Measurements from ENCODE around the gene HOXB2. TPM values are rescaled to one million over a fixed set of nuclear protein-coding genes. Genes with fewer than 3 reads are reported as not detected.

The HOXB2 gene
- total RNA-seq, 4 donors from 2014 or later, result 9.2 to 24.2 (median 17.1) TPM

DNA sequence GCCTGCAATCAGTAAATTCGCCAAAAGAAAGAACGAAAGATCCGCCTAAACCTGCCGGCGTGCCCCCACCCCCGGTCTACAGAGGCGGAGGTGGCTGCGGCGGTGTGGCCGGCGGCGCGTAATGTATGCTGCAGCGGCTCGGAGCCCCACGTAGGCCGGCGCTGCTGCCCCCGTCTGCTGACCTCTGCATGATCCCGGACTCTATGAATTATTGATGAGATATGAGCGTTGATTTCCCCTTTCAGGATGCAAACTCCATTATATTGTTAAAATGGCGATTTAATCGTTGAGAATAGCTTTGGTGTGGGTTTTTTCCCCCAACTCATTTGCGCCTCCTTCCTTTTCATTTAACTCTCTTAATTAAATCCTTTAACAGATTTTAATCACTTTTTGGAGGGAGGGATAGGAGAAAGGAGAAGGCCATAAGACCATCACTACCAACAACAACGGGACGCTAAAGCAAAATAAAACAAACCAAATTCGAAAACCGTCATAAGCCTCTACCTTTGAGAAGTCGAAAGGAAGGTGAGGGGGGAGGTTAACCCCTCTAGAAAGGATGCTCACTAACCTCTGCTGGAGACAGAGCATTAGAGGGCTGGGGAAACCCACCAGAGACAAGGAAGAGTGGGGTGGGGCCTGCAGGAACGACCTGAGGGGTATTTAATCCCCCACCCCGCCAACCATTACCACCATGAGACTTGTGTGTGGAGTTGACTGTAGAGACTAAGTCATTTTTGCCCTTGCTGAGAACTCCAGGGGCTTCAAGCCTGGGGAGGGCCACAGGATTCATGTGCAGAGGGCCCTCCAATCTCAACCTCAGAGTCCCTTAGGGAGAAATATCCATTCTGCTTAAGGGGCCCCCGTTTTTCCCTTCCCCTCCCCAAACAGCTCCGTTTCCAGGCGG lies 41.7 kb upstream of the HOXB2 start:
- intact Hi-C loops (cut with DNase I), result no loop called here
- Histone ChIP-seq H3K27me3 (peaks cover 0 to 100% (median under 1%) of the 10 kb centered on the region in 4 donors), H3K4me1 (peaks cover 0 to 55% (median 19%) of the 10 kb centered on the region in 3 donors), H3K9me3 (no peaks in the 10 kb centered on the region), H3K36me3 (no peaks in the 10 kb centered on the region), H3K4me3 (peak overlapping the region; percentile 48 to 69 (median 63)), H3K27ac (peak overlapping the region; percentile 71 to 96 (median 86))
- WGBS, 2 donors, result 32 to 43% methylated on average over 29 to 34 of the region's 34 CpGs
- no peak for DNase-seq
- TF ChIP-seq, protein P1, sequence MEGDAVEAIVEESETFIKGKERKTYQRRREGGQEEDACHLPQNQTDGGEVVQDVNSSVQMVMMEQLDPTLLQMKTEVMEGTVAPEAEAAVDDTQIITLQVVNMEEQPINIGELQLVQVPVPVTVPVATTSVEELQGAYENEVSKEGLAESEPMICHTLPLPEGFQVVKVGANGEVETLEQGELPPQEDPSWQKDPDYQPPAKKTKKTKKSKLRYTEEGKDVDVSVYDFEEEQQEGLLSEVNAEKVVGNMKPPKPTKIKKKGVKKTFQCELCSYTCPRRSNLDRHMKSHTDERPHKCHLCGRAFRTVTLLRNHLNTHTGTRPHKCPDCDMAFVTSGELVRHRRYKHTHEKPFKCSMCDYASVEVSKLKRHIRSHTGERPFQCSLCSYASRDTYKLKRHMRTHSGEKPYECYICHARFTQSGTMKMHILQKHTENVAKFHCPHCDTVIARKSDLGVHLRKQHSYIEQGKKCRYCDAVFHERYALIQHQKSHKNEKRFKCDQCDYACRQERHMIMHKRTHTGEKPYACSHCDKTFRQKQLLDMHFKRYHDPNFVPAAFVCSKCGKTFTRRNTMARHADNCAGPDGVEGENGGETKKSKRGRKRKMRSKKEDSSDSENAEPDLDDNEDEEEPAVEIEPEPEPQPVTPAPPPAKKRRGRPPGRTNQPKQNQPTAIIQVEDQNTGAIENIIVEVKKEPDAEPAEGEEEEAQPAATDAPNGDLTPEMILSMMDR (IDR thresholded peaks at IDR 0.05), result no peak
- TF ChIP-seq POLR2A (IDR thresholded peaks at IDR 0.05), result no peak

DNA sequence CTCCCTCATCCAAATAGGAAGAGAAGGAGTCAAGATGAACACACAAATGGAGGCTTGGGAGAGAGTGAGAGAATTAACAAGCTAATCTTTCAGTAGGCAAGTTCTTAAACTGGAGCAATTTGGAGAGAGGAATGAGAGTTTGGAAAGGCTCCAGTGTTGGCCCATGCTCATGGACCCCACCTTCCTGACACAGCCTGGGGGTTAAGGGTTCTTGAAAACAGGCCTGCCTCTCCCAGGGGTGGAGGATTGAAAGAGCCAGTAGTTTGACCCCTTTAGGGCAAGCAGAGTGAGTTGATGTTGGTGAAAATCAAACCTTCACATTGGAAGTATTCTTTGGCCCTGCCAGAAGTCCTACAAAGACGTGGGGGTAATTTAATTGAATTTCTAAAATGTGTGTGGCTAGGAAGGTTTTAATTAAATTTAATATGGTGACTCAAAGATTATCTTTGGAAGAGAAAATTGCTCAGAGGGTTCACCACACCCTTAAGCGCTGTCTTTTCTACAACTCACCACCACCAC lies 39.4 kb upstream of the HOXB2 start:
- TF ChIP-seq POLR2A (IDR thresholded peaks at IDR 0.05), result no peak
- H3K9me3 ChIP-seq, result no peaks in the 10 kb centered on the region
- DNase-seq, result no peak
- 24 to 43% methylated on average over 2 of the region's 2 CpGs for WGBS, 2 donors
- peaks cover 0 to 100% (median 0%) of the 10 kb centered on the region in 4 donors for H3K27me3 ChIP-seq
- peak overlapping the region in 2 of 4 donors; percentile 59 to 69 for H3K4me3 ChIP-seq
- peak overlapping the region; percentile 71 to 96 (median 86) for H3K27ac ChIP-seq
- intact Hi-C loops (cut with DNase I), result no loop called here
- H3K36me3 ChIP-seq, result no peaks in the 10 kb centered on the region
- H3K4me1 ChIP-seq, result peaks cover 0 to 78% (median 30%) of the 10 kb centered on the region in 3 donors

DNA sequence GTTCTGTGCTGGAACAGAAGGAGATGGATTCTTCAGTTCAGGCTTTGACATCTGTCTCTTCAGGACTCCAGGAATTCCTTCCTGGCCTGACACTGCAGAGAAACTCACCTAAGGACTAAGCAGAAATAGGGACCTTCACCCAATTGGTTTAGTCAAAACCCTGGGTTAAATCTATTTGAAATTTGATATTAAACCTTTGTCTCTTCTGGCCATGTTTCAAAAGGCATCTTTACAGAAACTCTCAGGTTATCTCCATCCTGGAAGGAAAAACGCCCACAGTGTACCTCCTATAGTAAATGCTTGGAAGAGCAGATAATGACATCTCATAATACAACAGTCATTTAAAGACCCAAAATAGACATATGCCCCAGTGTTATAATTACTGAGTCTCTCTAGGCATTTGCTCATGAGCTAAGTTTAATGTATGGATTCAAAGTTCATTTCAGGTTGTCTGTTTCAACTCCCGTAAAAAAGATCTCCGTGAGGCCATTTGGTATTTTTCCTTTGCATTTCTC lies 38.9 kb upstream of the HOXB2 start:
- no peak for TF ChIP-seq POLR2A (IDR thresholded peaks at IDR 0.05)
- TF ChIP-seq, protein P1 (IDR thresholded peaks at IDR 0.05), result no peak
- no peak for DNase-seq
- H3K4me1 ChIP-seq, result peaks cover 0 to 83% (median 33%) of the 10 kb centered on the region in 3 donors
- H3K27ac ChIP-seq, result peak overlapping the region in 3 of 4 donors; percentile 86 to 96 (median 86)
- no peak overlapping the region for H3K4me3 ChIP-seq
- H3K9me3 ChIP-seq, result no peaks in the 10 kb centered on the region
- intact Hi-C loops (cut with DNase I), result no loop called here
- no peaks in the 10 kb centered on the region for H3K36me3 ChIP-seq
- H3K27me3 ChIP-seq, result peaks cover 0 to 100% (median 0%) of the 10 kb centered on the region in 4 donors
- 69 to 75% methylated on average over 3 of the region's 3 CpGs for WGBS, 2 donors

DNA sequence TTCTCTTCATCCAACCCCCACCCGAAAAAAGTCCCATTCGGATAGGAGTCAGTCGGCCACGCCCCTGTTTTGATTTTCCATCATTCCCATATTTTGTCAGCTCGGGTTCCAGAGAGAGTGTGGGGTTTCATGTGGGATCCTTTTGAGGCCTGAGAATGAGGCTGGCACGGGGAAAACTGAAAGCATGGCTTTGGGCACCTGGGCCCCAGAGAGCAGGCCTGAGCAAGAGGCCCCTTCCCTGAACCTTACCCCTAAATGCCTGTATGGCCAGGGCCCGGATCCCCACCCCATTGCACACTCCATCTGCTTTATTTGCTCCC lies 37.8 kb upstream of the HOXB2 start:
- Histone ChIP-seq H3K4me3 (peak overlapping the region; percentile 44 to 75 (median 54)), H3K9me3 (no peaks in the 10 kb centered on the region), H3K36me3 (no peaks in the 10 kb centered on the region), H3K27ac (peak overlapping the region; percentile 88 to 96 (median 92)), H3K4me1 (peaks cover 0 to 89% (median 34%) of the 10 kb centered on the region in 3 donors), H3K27me3 (peaks cover 0 to 100% (median 2%) of the 10 kb centered on the region in 4 donors)
- DNase-seq, result no peak
- 27% methylated on average over 7 of the region's 7 CpGs; no CpG with 5 or more reads in 1 of the 2 donors for WGBS, 2 donors
- intact Hi-C loops (cut with DNase I), result no loop called here
- TF ChIP-seq, protein P1 (IDR thresholded peaks at IDR 0.05), result no peak

DNA sequence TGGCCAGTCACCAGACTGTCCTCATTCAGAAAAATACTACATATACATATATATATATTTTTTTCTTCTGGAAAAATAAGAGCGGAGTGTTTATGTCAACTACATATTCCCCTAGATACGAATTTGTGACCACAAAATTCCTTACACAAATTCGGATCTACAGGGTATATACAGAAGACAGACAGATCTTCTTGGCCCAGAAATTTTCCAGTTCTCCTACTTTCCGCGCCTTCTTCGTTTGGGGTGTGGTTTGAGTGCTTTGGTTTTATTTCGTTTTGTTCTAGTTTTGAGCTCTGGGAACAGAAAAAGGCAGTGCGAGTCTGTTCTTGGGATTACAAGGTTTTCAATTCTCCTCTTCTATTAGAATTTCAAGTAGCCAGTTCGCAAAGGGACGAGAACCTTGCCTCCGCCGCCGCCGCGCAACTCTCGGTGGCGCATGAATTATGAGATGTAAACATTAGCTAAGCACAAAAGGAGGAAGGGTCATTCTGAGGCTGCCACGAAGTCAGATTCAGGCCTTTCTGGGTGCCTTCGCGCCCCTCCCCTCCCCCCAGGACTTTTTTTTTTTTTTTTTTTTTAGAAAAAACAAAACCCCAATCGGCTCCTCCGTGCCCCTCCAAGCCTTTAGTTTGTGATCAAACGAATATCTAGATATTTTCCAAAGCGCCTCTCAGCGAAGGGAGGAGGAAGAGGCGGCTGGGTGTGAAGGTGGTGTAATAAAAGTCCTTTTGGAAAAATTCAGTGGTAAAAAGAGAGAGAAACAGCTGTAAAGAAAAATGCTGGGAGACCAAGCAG lies 35.0 kb upstream of the HOXB2 start:
- H3K27me3 ChIP-seq, result peaks cover 0 to 100% (median 2%) of the 10 kb centered on the region in 4 donors
- no peak for DNase-seq

More for the DNA sequence above, 35.0 kb upstream of the HOXB2 start:
- no peak for TF ChIP-seq POLR2A (IDR thresholded peaks at IDR 0.05)
- TF ChIP-seq, protein P1 (IDR thresholded peaks at IDR 0.05), result no peak
- no peaks in the 10 kb centered on the region for H3K9me3 ChIP-seq
- peaks cover 0 to 92% (median 47%) of the 10 kb centered on the region in 3 donors for H3K4me1 ChIP-seq
- 29 to 42% methylated on average over 26 of the region's 26 CpGs for WGBS, 2 donors
- peak overlapping the region in 3 of 4 donors; percentile 49 to 75 (median 56) for H3K4me3 ChIP-seq
- H3K36me3 ChIP-seq, result no peaks in the 10 kb centered on the region
- intact Hi-C loops (cut with DNase I), result loop anchor here (5.0 kb wide), 1 partner anchor 38 kb away; no protein-coding TSS in a partner anchor
- peak overlapping the region; percentile 88 to 96 (median 92) for H3K27ac ChIP-seq

All from esophagus squamous epithelium (tissue), 5 donors.